Natural killer cell (primary cell): Measurements from ENCODE around the gene ETNK2. TPM values are rescaled to one million over a fixed set of nuclear protein-coding genes. Genes with fewer than 3 reads are reported as not detected.
"Not testable (repeated sequence)": the region's sequence is repeated elsewhere in the genome, so short reads cannot be mapped to it uniquely, and the experiment has no call there.

Experiments used
- ATAC-seq, 3 donors: fragments of 150-1000 bp in 2 of 3; fragments of 200-7000 bp in 1 of 3; cut with Tn5 transposase; 1 replicate in 1 of 3; 2 replicates in 2 of 3; pipeline ENCODE4 v1.10.0; 2021; ENCODE audit warnings: mild to moderate bottlenecking in 2 of 3, moderate library complexity in 2 of 3
- DNase-seq, 2 donors: peaks; one replicate each; pipeline versions ENCODE4 v3.0.0 to v3.0.0-alpha.2; 2013 to 2021; ENCODE audit warnings: mixed read lengths in 1 of 2
- H3K27ac ChIP-seq: one replicate; pipeline ENCODE4 v1.5.1; 2013; ENCODE audit warnings: mild to moderate bottlenecking, low read length
- H3K27me3 ChIP-seq: one replicate; pipeline ENCODE4 v1.6.1; 2013; ENCODE audit warnings: low read length; ENCODE audit not compliant: control insufficient read depth, insufficient read depth
- H3K36me3 ChIP-seq: one replicate; pipeline ENCODE4 v1.6.1; 2013; ENCODE audit warnings: low read length; ENCODE audit not compliant: control insufficient read depth, insufficient read depth
- H3K4me1 ChIP-seq: one replicate; pipeline ENCODE4 v1.6.1; 2013; ENCODE audit warnings: low read length; ENCODE audit not compliant: control insufficient read depth, insufficient read depth
- H3K4me3 ChIP-seq: one replicate; pipeline ENCODE4 v1.5.1; 2013; ENCODE audit warnings: low read length
- H3K9me3 ChIP-seq: one replicate; pipeline ENCODE4 v1.6.1; 2013; ENCODE audit warnings: low read length; ENCODE audit not compliant: control insufficient read depth, insufficient read depth
- H3K27ac Mint-ChIP-seq, 2 donors: one replicate each; pipeline ENCODE4 v1.8.0; 2022; ENCODE audit warnings: mild to moderate bottlenecking in 2 of 2, mixed read lengths in 2 of 2, moderate library complexity in 1 of 2
- H3K27me3 Mint-ChIP-seq, 2 donors: one replicate each; pipeline ENCODE4 v1.8.0; 2022; ENCODE audit warnings: low read depth in 2 of 2, mixed read lengths in 2 of 2
- H3K36me3 Mint-ChIP-seq: one replicate; pipeline ENCODE4 v1.8.0; 2022; ENCODE audit warnings: mixed read lengths
- H3K4me1 Mint-ChIP-seq, 2 donors: one replicate each; pipeline ENCODE4 v1.8.0; 2022; ENCODE audit warnings: mixed read lengths in 2 of 2
- H3K4me3 Mint-ChIP-seq: one replicate; pipeline ENCODE4 v1.8.0; 2022; ENCODE audit warnings: mild to moderate bottlenecking, moderate library complexity, mixed read lengths
- H3K9me3 Mint-ChIP-seq, 2 donors: one replicate each; pipeline ENCODE4 v1.8.0; 2022; ENCODE audit warnings: mixed read lengths in 2 of 2
- CTCF ChIP-seq: fragments of 200-600 bp; IDR thresholded peaks from one replicate; pipeline ENCODE4 v1.8.0; 2022; ENCODE audit warnings: antibody characterized with exemption
- WGBS: methylation state at CpG from one replicate; pipeline ENCODE4 v1.1.7; 2013; ENCODE audit warnings: missing lambda C conversion rate; ENCODE audit not compliant: insufficient coverage; 5-methylcytosine and 5-hydroxymethylcytosine counted together
- intact Hi-C: fragments of 100-400 bp; cut with micrococcal nuclease; formaldehyde crosslinking; loops from one replicate; pipeline ENCODE4 v1.14.2; 2022
- total RNA-seq, 4 donors: library from RNA; stranded (reverse); fragments of 120-200 nt in 1 of 4; gene quantifications; one replicate each; pipeline versions ENCODE4 v1.2.3 to v1.2.4, GENCODE V29; 2013 to 2022

The ETNK2 gene
- total RNA-seq, 3 donors from 2014 or later (not counting 1 experiment from before 2014, with no cell fraction given), result 5.1 to 5.8 (median 5.5) TPM

GRCh38 chr1:204102739-204103430 lies 49.0 kb downstream of the ETNK2 start:
- WGBS, result 74% methylated on average over 2 of the region's 3 CpGs
- intact Hi-C loops, result no loop called here
- no peak overlapping the region for H3K4me3 ChIP-seq
- no peak for TF ChIP-seq CTCF
- Mint-ChIP-seq H3K9me3 (no peaks in the 10 kb centered on the region), H3K36me3 (no peaks in the 10 kb centered on the region), H3K27me3 (no peaks in the 10 kb centered on the region), H3K4me1 (peaks cover 52 to 70% of the 10 kb centered on the region in 2 donors), H3K27ac (peak overlapping the region; percentile 97 to 100), H3K4me3 (peak overlapping the region; percentile 83)
- peak overlapping the region; percentile 82 for H3K27ac ChIP-seq
- peaks cover 76% of the 10 kb centered on the region for H3K4me1 ChIP-seq
- H3K27me3 ChIP-seq, result no peaks in the 10 kb centered on the region
- no peaks in the 10 kb centered on the region for H3K9me3 ChIP-seq
- peak in 1 of 2 donors; percentile 16 for DNase-seq
- ATAC-seq, result peak; percentile 46 to 56 (median 47)
- H3K36me3 ChIP-seq, result no peaks in the 10 kb centered on the region

- Histone ChIP-seq H3K4me3 (no peak overlapping the region), H3K27me3 (no peaks in the 10 kb centered on the region), H3K4me1 (peaks cover 69% of the 10 kb centered on the region), H3K27ac (peak overlapping the region; percentile 82), H3K9me3 (no peaks in the 10 kb centered on the region), H3K36me3 (no peaks in the 10 kb centered on the region)
- DNase-seq (peak; percentile 41 to 42), ATAC-seq (peak; percentile 45 to 66 (median 57))
- TF ChIP-seq CTCF, result no peak
- Mint-ChIP-seq H3K27me3 (no peaks in the 10 kb centered on the region), H3K36me3 (no peaks in the 10 kb centered on the region), H3K4me1 (peaks cover 52 to 65% of the 10 kb centered on the region in 2 donors), H3K4me3 (peak overlapping the region; percentile 83), H3K27ac (peak overlapping the region; percentile 97 to 100), H3K9me3 (no peaks in the 10 kb centered on the region)
- intact Hi-C loops, result no loop called here
- WGBS, result 23% methylated on average over 13 of the region's 13 CpGs
Measured at GRCh38 chr1:204102029-204102611, 49.7 kb downstream of the ETNK2 start.

- H3K27me3 ChIP-seq, H3K27ac ChIP-seq, H3K9me3 ChIP-seq, ATAC-seq, H3K4me3 Mint-ChIP-seq, H3K9me3 Mint-ChIP-seq, H3K27me3 Mint-ChIP-seq, DNase-seq, H3K36me3 ChIP-seq, H3K36me3 Mint-ChIP-seq, intact Hi-C loops, H3K4me3 ChIP-seq: not testable (repeated sequence)
- Mint-ChIP-seq H3K27ac (peak overlapping the region; percentile 66 to 73), H3K4me1 (peaks cover 40 to 57% of the 10 kb centered on the region in 2 donors)
- H3K4me1 ChIP-seq, result peaks cover 47% of the 10 kb centered on the region
- 83% methylated on average over 2 of the region's 2 CpGs for WGBS
Measured at GRCh38 chr1:204099754-204100153, 52.1 kb downstream of the ETNK2 start.

GRCh38 chr1:204098683-204099082 lies 53.2 kb downstream of the ETNK2 start:
- H3K4me3 Mint-ChIP-seq, result no peak overlapping the region
- intact Hi-C loops, result no loop called here
- TF ChIP-seq CTCF, result no peak
- WGBS, result 95% methylated on average over 4 of the region's 4 CpGs
- H3K27me3 ChIP-seq, result no peaks in the 10 kb centered on the region
- DNase-seq, result no peak
- no peaks in the 10 kb centered on the region for H3K36me3 ChIP-seq
- ATAC-seq, result no peak
- H3K9me3 Mint-ChIP-seq, result no peaks in the 10 kb centered on the region
- H3K4me1 ChIP-seq, result peaks cover 39% of the 10 kb centered on the region
- H3K4me3 ChIP-seq, result no peak overlapping the region
- H3K27me3 Mint-ChIP-seq, result no peaks in the 10 kb centered on the region
- H3K36me3 Mint-ChIP-seq, result no peaks in the 10 kb centered on the region
- H3K9me3 ChIP-seq, result no peaks in the 10 kb centered on the region
- no peak overlapping the region for H3K27ac ChIP-seq
- no peak overlapping the region for H3K27ac Mint-ChIP-seq
- peaks cover 34 to 57% of the 10 kb centered on the region in 2 donors for H3K4me1 Mint-ChIP-seq
